Measurements from ENCODE around the gene SENP6.
A peak's percentile ranks its signal among the peaks of the same experiment; 100 is the strongest.
"Not testable (repeated sequence)": the region's sequence is repeated elsewhere in the genome, so short reads cannot be mapped to it uniquely, and the experiment has no call there.

The SENP6 gene

GRCh38 chr6:75608956-75609533 lies 7.4 kb downstream of the SENP6 start:
- peak; percentile 34 for DNase-seq

- DNase-seq: peak; percentile 72
Measured at GRCh38 chr6:75609639-75610590, 8.2 kb downstream of the SENP6 start.

GRCh38 chr6:75611011-75611701 lies 9.5 kb downstream of the SENP6 start:
- DNase-seq: peak; percentile 32

- DNase-seq: no peak
Measured at GRCh38 chr6:75611702-75612375, 10.2 kb downstream of the SENP6 start.

- no peak for DNase-seq
Measured at GRCh38 chr6:75612434-75612833, 10.8 kb downstream of the SENP6 start.

GRCh38 chr6:75613056-75613501 lies 11.4 kb downstream of the SENP6 start:
- DNase-seq: no peak

- no peak for DNase-seq
Measured at GRCh38 chr6:75618437-75618836, 16.8 kb downstream of the SENP6 start.

- DNase-seq: no peak
Measured at GRCh38 chr6:75619230-75619899, 17.7 kb downstream of the SENP6 start.

- DNase-seq: no peak
Measured at GRCh38 chr6:75620381-75621304, 19.0 kb downstream of the SENP6 start.

GRCh38 chr6:75621846-75622245 lies 20.2 kb downstream of the SENP6 start:
- no peak for DNase-seq

GRCh38 chr6:75623491-75623890 lies 21.8 kb downstream of the SENP6 start:
- no peak for DNase-seq

GRCh38 chr6:75624335-75624734 lies 22.7 kb downstream of the SENP6 start:
- no peak for DNase-seq

- no peak for DNase-seq
Measured at GRCh38 chr6:75624988-75625387, 23.3 kb downstream of the SENP6 start.

- DNase-seq: no peak
Measured at GRCh38 chr6:75626561-75626960, 24.9 kb downstream of the SENP6 start.

- not testable (repeated sequence) for DNase-seq
Measured at GRCh38 chr6:75627708-75628107, 26.0 kb downstream of the SENP6 start.

- DNase-seq: no peak
Measured at GRCh38 chr6:75631859-75632635, 30.4 kb downstream of the SENP6 start.

- no peak for DNase-seq
Measured at GRCh38 chr6:75633045-75633444, 31.4 kb downstream of the SENP6 start.

- DNase-seq: no peak
Measured at GRCh38 chr6:75642311-75642710, 40.6 kb downstream of the SENP6 start.

GRCh38 chr6:75643173-75643572 lies 41.5 kb downstream of the SENP6 start:
- peak; percentile 18 for DNase-seq

GRCh38 chr6:75656479-75656878 lies 54.8 kb downstream of the SENP6 start:
- DNase-seq: no peak

All from fibroblast of skin of abdomen (primary cell).